OCI-LY1 (cell line): Measurements from ENCODE around the gene ZNF101.

ENCODE experiments used
- EZH2 ChIP-seq: fragments of 200-600 bp; sonication (generic), shearing (Covaris generic); IDR thresholded peaks from 2 replicates; pipeline ENCODE4 v1.8.0; 2017; ENCODE audit warnings: borderline replicate concordance, mixed run types, mild to moderate bottlenecking, antibody characterized with exemption, low read length, moderate library complexity, mixed read lengths
- TF ChIP-seq, protein P1 (sequence below): fragments of 200-600 bp; sonication (generic), shearing (Covaris generic); IDR thresholded peaks from 2 replicates; pipeline ENCODE4 v1.5.1; 2017; ENCODE audit warnings: mild to moderate bottlenecking, antibody characterized with exemption, low read length, moderate library complexity, mixed read lengths

DNA sequence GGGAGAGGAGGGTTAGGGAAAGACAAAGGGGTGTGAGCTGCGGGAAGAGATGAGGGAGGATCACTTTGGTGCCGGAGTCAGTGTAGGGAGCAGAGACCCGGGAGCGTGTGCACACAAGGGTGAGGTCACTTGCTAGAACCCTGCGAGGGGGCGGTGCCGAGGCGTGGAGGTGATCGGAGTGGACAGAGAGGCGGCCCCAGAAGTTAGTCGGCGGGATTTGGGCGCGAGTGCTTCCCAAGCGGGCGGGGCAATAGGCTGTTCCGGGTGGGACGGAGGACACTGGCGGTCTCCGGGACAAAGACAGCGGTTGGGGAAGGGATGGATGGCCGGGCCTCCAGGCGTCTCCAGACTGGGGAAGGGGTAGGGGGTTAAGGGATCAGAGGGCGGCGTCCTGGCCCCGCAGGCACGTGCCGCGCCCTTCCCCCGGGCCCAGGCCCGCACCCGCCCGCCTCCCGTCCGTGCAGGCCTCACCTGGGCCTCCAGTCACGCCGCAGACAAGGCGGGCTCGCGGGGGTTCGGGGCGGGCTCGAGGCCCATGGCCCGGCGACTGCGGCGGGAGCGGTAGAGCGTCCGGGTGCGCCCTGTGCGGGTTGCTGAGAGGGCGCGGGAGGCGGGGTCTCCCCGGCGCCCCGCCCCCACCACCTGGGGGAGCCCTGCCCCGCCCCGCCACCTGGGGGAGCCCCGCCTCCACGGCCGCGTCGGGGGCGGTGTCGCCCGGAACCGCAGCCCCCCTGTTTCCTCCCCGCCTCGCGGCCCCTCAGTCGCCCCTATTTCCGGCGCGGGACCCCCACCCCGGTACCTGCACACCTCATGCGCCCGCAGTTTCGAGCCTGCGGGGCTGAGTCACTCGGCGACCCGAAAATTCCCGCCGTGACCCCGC is 40.8 kb upstream of the ZNF101 start, which contains the start of gene LPAR2:
- TF ChIP-seq, protein P1, sequence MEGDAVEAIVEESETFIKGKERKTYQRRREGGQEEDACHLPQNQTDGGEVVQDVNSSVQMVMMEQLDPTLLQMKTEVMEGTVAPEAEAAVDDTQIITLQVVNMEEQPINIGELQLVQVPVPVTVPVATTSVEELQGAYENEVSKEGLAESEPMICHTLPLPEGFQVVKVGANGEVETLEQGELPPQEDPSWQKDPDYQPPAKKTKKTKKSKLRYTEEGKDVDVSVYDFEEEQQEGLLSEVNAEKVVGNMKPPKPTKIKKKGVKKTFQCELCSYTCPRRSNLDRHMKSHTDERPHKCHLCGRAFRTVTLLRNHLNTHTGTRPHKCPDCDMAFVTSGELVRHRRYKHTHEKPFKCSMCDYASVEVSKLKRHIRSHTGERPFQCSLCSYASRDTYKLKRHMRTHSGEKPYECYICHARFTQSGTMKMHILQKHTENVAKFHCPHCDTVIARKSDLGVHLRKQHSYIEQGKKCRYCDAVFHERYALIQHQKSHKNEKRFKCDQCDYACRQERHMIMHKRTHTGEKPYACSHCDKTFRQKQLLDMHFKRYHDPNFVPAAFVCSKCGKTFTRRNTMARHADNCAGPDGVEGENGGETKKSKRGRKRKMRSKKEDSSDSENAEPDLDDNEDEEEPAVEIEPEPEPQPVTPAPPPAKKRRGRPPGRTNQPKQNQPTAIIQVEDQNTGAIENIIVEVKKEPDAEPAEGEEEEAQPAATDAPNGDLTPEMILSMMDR: no peak
- TF ChIP-seq EZH2: no peak
